ENCODE measurements around the gene QSOX2.
"Not testable (repeated sequence)": the region's sequence is repeated elsewhere in the genome, so short reads cannot be mapped to it uniquely, and the experiment has no call there.

QSOX2 gene

DNA sequence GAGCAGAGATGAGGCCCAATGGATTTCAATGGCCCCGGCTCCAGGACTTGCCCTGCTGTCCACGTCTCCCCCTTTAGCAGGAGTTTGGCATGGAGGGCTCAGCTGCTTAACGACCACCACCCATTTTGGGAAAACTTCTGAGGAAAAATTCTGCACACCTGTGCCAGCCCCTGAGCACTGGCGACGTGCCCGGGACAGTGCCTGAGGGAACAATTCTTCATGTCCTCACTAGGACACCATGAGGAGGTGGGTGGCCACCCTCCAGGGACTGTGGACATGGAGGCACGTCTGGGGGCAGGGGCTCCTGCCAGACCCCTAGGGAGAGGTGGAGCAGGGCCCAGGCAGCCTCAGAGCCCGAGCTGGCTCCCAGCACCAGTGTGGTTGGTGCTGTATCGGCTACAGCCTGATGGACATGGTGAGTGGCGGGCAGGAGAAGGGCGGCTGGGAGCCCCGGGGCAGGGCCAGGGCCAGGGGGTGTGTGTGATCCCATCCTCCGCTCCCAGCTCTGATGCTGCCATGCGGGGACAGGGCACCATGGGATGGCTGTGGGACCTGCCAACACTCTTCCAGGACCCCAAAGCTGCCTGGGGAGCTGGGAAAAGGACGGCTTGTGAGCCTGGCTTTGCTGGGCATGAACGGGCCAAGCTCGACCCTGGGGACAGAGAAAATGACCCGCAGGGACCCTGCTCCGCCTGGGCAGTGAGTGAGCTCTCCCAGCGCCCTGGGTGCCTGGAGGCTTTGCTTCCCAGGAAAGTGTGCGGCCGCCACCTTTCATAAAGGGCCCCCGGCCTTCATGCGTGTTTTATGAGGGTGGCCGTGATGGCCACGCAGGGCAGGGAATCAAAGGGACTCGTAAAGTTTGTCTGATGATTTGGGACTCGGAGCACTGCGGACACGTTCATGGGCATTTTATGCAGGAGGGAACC lies 3.6 kb upstream of the QSOX2 start:
- FAIRE-seq: no peak

DNA sequence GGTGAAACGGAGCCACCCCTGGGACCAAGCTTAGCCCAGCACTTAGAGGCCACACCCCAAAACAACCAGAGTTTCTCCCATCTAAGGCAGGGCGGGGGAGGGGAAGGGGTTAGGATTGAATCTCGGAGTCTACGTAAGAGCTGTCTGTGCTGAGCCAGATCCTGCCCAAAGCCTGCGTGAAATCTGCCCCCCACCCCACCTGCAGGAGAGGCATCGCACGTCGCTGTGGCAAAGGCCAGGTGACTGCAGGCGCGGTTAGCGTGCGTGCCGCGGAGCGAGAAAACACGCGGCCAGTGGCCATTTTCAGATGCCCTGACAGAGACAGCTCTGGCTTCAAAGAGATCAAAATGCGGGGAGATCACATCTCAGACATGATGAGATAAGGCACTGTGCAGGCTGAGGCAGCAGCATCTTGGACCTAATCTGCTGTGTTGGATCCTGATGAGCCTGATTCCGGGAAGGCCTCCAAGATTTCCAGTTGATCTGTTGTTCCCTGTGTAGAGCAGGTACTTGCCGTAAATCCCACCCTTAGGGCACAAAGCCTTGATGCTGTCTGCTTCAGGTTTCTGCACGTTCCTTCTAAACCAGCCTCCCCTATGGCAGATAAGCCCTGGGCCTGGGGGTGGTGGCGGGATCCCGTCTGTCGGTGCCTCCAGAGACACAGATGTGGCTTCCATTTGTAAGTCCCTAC lies 2.5 kb upstream of the QSOX2 start:
- no peak for FAIRE-seq

DNA sequence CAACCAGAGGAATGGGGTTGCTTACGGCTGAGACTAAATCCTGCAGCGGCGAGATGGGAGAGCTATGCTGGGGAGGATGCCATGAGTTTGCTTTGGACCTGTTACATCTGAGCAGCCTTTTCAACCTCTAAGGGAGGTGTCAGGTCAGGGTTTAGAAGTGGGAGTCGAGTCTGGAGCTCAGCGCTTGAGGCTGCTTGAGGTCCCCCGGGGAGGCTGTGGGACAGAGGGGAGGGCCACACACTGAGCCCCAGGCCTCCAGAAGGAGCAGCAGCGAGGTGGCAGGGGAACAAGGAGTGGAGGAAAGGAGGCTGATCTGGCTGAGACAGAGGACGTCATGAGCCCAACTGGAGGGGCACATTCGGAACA lies 1.9 kb upstream of the QSOX2 start:
- FAIRE-seq: no peak

DNA sequence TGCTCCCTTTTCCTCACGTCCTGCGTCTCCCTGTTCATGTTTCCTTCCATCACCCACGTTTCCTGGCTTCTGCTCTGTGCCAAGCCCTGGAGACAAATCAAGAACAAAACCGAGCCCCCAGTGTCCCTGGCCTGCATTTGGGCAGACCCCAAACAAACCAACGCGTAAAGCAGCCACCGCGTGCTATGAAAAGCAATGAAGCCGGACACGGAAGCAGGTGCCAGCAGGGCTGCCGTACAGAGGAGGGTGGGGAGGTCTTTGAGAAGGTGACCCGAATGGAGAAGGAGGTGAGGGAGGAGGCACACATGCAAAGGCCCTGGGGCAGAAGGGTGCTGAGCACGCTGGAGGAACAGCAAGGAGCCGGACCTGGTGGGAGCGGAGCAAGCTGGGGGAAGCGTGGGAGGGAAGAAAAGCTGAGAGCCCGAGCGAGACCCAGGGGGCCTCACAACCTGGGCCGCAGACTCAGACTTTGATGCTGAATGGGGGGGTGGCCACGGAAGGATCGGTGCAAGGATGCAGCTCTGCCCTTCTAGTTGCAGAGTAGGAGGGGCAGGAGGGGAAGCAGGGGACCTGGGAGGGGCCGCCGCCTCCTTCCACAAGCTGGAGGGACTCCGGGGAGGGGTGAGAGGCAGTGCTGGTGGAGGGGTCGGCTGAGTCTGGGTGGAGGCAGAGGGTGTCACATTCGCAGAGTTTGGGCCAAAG lies 1.4 kb upstream of the QSOX2 start:
- no peak for FAIRE-seq

GRCh38 chr9:136244969-136245218 lies 718 bp downstream of the QSOX2 start:
- no peak for FAIRE-seq

GRCh38 chr9:136244122-136244968 lies 1.3 kb downstream of the QSOX2 start:
- FAIRE-seq: no peak

DNA sequence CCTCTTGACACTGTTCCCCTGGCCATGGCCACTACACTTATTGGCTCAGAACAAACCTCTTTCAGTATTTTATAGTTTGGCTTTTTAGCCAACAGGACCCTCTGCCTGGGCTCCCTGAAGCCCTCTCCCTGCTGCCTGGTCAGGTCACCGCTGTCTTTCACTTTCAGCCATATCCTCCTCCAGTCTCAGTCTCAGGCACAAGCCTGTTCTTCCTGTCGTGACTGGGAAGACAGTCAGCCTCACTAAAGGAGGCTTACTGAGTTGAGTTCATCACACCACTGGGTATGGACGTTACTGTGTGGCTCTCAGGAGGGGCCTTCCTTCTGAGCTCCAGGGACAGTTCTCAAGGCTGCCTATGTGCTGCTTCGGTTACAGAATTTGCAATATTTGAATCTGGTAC lies 2.0 kb downstream of the QSOX2 start:
- FAIRE-seq: no peak

GRCh38 chr9:136242918-136243525 lies 2.6 kb downstream of the QSOX2 start:
- no peak for FAIRE-seq

DNA sequence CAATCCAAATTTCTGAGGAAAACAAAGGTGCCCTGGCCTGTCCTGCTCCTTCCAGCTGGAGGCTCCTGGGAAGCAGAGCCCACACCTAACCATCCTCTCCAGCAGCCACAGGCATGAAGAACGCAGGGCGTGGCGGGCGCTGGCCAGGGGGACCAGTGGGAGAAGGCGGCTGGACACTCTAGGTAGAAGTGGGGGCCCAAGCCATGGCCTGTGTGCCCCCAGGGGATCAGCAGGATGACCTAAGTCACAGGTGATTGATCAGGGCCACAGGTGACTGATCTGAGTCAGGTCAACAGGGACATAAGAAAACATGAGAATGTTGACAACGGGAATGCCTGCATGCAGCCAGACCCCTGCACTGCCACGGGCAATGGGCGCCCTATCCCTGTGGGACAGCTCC lies 3.4 kb downstream of the QSOX2 start:
- no peak for FAIRE-seq

GRCh38 chr9:136241542-136241941 lies 4.1 kb downstream of the QSOX2 start:
- no peak for FAIRE-seq

DNA sequence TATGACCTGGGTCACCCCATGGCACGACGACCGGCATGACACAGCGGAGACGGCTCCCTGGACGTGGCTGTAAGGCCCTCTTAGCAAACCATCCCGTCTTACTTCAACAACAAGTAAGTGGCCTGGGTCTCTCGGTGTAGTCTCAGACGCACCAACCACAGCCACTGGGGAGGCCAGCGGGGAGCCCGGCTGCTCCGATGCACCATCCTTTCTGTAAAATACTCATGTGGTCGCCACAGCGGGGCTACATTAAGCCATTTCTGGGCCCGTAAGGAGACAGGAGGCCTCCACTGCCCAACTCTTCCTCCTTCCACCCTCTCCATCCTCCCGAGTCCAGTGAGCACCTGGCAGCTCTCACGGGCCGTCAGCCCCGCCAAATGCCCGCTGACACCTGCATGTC lies 4.7 kb downstream of the QSOX2 start:
- FAIRE-seq: no peak

- FAIRE-seq: no peak
Measured at GRCh38 chr9:136239983-136240330, 5.7 kb downstream of the QSOX2 start.

DNA sequence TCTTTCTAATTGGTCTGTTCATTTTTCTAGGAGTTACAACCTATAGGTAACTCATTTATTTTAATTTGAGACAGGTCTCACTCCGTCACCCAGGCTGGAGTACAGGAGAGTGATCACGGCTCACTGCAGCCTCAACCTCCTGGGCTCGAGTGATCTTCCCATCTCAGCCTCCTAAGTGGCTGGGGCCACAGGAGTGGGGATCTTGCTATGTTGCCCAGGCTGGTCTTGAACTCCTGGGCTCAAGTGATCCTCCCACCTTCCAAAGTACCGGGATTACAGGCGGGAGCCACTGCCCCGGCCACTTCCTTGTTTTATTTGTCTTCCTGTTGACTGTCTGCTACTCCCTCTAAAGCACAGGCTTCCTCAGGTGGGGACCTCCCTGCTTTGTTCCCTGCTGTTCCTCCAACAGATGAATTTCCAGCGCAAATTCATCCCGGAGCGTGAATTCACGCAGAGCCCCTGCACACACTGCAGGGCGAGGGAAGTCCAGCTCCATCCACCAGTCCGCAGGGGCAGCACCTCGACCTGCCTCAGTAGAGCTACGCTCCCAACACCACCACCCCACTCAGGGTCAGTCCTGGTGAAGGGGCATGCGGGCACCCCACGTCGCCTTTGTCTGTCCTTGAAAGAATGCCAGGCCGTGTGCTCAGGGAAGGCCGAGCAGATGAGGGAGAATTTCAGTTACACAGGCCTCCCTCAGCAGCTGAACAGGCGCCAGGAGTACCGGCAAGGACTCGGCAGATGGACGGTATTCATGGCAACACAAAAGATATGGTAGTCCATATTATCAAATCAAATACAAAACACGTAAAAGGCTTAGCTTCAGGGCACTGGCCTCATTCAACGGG lies 6.3 kb downstream of the QSOX2 start:
- no peak for FAIRE-seq

DNA sequence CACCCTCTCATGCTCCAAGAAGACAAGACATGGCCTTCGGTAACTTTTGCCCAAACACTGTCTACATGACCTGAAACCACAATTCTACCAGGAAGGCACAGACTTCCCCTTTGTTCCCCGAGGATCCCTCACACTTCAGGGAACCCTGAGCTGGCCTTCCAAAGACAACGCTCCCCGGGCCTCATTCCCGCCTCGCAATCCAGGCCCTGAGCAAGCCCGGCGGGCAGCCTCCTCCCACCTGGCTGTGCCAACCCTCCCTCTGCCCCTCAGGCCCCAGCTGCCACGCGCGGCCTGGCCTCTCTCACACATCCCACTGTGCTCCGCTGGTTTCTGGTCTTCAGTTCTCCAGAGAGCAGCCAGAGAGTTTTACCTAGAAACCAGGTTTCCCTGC lies 7.3 kb downstream of the QSOX2 start:
- FAIRE-seq: no peak

DNA sequence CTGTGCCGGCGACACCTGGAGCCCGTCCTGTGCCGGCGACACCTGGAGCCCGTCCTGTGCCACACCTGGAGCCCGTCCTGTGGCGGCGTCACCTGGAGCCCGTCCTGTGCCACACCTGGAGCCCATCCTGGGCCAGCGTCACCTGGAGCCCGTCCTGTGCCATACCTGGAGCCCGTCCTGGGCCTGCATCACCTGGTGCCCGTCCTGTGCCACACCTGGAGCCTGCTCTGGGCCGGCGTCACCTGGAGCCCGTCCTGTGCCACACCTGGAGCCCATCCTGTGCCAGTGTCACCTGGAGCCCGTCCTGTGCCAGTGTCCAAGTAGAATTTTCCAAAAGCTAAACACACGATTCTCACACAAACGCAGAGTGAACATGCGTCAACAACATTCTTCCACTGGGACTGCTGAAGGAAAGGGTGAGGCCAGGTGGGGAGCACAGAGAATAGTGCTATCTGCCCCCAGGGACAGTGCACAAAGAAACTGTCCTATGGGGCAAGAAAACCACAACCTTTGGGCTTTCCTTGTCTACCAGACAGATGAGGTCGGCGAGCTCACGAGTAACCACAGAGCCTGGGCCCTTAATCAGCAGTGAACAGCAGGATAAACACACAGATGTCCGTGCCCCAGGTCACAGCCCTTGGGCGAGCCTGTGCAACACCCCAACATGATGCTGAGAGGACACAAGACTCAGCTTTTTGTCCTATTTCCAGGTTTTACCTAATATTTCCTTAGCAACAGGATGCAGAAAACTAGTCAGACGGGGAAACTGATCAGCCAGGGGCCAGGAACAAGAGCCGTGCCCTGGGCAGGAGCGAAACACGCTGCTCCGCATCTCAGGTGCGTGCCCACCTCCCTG lies 7.9 kb downstream of the QSOX2 start:
- no peak for FAIRE-seq

DNA sequence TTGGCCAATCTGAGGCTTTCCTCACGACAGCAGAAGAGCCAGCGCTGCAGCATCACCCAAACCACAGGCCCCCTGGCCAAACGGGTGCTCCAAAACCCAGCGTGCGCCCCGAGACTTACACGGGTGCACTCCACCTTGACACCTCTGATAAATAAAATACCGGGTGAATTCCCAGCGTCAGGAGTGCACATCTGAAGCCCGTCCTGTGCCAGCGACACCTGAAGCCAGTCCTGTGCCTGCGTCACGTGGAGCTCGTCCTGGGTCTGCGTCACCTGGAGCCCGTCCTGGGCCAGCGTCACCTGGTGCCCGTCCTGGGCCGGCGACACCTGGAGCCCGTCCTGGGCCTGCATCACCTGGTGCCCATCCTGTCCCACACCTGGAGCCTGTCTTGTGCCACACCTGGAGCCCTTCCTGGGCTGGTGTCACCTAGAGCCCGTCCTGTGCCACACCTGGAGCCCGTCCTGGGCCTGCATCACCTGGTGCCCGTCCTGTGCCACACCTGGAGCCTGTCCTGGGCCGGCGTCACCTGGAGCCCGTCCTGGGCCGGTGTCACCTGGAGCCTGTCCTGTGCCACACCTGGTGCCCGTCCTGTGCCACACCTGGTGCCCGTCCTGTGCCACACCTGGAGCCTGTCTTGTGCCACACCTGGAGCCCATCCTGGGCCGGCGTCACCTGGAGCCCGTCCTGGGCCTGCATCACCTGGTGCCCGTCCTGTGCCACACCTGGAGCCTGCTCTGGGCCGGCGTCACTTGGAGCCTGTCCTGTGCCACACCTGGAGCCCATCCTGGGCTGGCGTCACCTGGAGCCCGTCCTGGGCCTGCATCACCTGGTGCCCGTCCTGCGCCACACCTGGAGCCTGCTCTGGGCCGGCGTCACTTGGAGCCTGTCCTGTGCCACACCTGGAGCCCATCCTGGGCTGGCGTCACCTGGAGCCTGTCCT lies 8.9 kb downstream of the QSOX2 start:
- FAIRE-seq: not testable (repeated sequence)

DNA sequence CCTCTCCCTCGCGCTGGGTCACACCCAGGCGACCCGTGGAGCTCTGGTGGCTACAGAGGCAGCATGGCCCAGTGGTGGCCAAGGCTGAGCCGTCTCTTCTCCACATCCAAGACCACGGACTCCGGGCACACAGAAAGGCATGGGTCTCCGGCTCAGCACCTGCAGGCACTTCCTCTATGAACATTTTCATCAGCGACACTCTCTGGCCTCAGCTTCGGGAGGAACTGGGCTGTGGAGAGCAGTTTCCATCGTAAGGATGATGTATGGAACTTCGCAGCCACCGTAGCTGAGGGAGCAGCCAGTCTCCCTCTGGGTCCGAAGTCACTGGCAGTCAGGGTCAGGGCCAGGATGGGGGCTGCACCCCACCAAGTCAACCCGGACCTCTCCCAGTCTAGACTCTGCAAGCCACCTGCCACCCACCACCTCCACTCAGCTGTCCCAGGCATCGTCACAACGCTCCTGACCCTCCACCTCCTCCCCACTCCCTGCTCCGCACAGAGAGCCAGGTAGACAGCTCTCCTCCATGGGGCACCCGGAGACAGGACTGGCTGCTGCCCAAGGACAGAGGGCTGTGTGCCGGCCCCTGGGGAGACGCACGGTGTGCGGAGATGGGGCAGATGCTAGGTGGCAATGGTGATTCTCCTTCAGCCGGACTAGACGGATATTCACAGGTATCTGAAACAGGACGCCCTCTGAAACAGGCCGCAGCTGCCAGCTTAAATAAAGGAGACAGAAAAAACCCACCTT lies 9.7 kb downstream of the QSOX2 start:
- FAIRE-seq: no peak

DNA sequence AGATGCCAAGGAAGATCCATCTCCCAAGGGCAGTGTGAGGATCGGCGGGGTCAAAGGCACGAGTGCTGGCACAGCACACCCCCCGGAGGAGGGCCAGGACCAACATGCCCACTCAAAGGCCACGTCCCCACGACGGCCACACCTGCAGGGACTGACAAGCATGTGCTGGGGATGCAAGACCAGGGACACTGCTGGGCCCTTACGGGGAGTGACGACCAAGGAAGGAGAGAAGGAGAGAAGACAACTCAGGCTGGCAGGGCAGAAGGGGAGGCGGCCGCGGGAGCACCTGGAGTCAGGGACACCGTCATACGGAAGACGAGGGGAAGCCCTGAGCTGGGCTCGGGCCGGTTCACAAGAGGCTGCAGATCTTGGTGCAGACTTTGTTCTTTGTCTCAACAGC lies 10.4 kb downstream of the QSOX2 start:
- no peak for FAIRE-seq

- no peak for FAIRE-seq
Measured at GRCh38 chr9:136234597-136234996, 11.0 kb downstream of the QSOX2 start.
